Measurements from ENCODE around the gene THOC1.

DNA sequence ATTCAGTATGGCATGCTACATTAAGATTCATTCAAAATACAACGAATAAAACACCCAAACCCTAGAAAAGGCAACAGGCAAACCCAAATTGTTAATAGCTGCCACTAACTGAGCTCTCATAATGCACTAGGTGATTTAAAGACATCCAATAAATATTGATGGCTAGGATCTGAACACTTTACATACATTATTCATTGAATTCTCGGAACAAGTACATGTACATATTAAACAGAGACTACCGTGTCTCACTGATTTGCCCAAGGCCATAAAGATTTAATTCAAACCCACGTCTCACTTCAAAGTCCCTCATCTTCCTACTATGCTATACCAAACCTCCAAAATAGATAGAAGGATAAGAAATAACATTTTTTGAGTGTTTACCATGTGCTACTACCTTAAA is 42.1 kb downstream of the THOC1 start:
- TF ChIP-seq EZH2 (IDR thresholded peaks at IDR 0.05), result no peak
- TF ChIP-seq, protein P1, sequence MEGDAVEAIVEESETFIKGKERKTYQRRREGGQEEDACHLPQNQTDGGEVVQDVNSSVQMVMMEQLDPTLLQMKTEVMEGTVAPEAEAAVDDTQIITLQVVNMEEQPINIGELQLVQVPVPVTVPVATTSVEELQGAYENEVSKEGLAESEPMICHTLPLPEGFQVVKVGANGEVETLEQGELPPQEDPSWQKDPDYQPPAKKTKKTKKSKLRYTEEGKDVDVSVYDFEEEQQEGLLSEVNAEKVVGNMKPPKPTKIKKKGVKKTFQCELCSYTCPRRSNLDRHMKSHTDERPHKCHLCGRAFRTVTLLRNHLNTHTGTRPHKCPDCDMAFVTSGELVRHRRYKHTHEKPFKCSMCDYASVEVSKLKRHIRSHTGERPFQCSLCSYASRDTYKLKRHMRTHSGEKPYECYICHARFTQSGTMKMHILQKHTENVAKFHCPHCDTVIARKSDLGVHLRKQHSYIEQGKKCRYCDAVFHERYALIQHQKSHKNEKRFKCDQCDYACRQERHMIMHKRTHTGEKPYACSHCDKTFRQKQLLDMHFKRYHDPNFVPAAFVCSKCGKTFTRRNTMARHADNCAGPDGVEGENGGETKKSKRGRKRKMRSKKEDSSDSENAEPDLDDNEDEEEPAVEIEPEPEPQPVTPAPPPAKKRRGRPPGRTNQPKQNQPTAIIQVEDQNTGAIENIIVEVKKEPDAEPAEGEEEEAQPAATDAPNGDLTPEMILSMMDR (IDR thresholded peaks at IDR 0.05), result no peak
